Uterus (tissue), 2 donors: ENCODE measurements around the gene HSF5.

Experiments
- POLR2A ChIP-seq, 2 donors: fragments of 450-650 bp; IDR thresholded peaks; one replicate each; pipeline ENCODE4 v1.6.1; 2016; ENCODE audit warnings: antibody characterized with exemption in 2 of 2, mild to moderate bottlenecking in 1 of 2, moderate library complexity in 1 of 2
- TF ChIP-seq, protein P1 (sequence below), 4 experiments: fragments of 200-600 bp in 2 of 4; fragments of 450-650 bp in 2 of 4; sonication (generic) in 2 of 4; IDR thresholded peaks; one replicate each; pipeline ENCODE4 v1.5.1; 2016 to 2019; ENCODE audit warnings: antibody characterized with exemption in 4 of 4, mild to moderate bottlenecking in 2 of 4, moderate library complexity in 1 of 4

DNA sequence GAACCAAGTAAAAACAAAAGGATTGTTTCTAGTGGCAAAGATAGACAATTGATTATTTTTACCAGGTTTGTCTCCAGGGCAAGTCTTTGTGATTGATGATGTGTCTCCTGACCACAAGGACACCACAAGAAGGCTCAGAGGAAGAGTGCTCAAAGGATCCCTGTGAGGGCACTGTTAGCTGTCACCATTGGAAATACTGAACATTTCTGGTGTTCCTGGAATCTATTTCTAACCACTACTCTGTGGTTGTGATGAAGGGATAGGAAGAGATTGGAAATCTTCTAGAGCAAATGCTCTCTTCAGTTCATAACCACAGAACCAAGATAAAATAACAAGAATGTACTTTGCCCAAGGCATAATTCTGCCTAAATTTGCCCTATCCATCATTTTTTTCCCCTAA, 86.2 kb downstream of the HSF5 start:
- TF ChIP-seq, protein P1, sequence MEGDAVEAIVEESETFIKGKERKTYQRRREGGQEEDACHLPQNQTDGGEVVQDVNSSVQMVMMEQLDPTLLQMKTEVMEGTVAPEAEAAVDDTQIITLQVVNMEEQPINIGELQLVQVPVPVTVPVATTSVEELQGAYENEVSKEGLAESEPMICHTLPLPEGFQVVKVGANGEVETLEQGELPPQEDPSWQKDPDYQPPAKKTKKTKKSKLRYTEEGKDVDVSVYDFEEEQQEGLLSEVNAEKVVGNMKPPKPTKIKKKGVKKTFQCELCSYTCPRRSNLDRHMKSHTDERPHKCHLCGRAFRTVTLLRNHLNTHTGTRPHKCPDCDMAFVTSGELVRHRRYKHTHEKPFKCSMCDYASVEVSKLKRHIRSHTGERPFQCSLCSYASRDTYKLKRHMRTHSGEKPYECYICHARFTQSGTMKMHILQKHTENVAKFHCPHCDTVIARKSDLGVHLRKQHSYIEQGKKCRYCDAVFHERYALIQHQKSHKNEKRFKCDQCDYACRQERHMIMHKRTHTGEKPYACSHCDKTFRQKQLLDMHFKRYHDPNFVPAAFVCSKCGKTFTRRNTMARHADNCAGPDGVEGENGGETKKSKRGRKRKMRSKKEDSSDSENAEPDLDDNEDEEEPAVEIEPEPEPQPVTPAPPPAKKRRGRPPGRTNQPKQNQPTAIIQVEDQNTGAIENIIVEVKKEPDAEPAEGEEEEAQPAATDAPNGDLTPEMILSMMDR (IDR thresholded peaks at IDR 0.05): no peak
- no peak for TF ChIP-seq POLR2A (IDR thresholded peaks at IDR 0.05)
